Hepatocyte (in vitro differentiated cells): ENCODE data around the gene VMP1.

Experiments
- EZH2 ChIP-seq: fragments of 200-600 bp; sonication (generic); IDR thresholded peaks from 2 replicates; pipeline ENCODE4 v1.6.1; 2016; ENCODE audit warnings: antibody characterized with exemption, mild to moderate bottlenecking, borderline replicate concordance
- EZH2phosphoT487 ChIP-seq: fragments of 200-600 bp; sonication (generic); IDR thresholded peaks from one replicate; pipeline ENCODE4 v1.6.1; 2018; ENCODE audit warnings: antibody characterized with exemption, mild to moderate bottlenecking, low read depth, moderate library complexity; ENCODE audit not compliant: unreplicated experiment, severe bottlenecking
- TF ChIP-seq, protein P1 (sequence below): fragments of 200-600 bp; sonication (generic); IDR thresholded peaks from 2 replicates; pipeline ENCODE4 v1.5.1; 2016; ENCODE audit warnings: antibody characterized with exemption, mild to moderate bottlenecking; ENCODE audit not compliant: poor library complexity

DNA sequence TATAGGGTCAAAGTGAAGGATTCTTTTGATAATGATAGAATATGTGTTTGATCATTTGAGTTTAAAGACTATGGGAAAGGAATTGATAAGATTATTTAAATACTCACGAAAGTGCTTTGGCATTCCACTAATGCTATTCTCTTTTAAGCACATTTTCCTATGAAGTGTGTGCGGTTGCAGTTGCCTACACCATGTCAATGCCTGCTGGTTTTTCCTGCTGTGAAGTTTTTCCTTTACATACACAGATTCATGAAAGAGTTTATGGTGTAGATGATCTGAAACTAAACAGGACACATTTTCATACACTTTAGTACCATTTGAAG, 78.7 kb downstream of the VMP1 start:
- TF ChIP-seq, protein P1, sequence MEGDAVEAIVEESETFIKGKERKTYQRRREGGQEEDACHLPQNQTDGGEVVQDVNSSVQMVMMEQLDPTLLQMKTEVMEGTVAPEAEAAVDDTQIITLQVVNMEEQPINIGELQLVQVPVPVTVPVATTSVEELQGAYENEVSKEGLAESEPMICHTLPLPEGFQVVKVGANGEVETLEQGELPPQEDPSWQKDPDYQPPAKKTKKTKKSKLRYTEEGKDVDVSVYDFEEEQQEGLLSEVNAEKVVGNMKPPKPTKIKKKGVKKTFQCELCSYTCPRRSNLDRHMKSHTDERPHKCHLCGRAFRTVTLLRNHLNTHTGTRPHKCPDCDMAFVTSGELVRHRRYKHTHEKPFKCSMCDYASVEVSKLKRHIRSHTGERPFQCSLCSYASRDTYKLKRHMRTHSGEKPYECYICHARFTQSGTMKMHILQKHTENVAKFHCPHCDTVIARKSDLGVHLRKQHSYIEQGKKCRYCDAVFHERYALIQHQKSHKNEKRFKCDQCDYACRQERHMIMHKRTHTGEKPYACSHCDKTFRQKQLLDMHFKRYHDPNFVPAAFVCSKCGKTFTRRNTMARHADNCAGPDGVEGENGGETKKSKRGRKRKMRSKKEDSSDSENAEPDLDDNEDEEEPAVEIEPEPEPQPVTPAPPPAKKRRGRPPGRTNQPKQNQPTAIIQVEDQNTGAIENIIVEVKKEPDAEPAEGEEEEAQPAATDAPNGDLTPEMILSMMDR = no peak
- TF ChIP-seq EZH2 = no peak
- no peak for TF ChIP-seq EZH2phosphoT487
